AG08395 (cell line): ENCODE results near the gene AFF3.

ENCODE experiments used
- DNase-seq: peaks from one replicate; pipeline ENCODE4 v3.0.0; 2012; ENCODE audit warnings: mixed read lengths, low spot score

AFF3 gene

DNA sequence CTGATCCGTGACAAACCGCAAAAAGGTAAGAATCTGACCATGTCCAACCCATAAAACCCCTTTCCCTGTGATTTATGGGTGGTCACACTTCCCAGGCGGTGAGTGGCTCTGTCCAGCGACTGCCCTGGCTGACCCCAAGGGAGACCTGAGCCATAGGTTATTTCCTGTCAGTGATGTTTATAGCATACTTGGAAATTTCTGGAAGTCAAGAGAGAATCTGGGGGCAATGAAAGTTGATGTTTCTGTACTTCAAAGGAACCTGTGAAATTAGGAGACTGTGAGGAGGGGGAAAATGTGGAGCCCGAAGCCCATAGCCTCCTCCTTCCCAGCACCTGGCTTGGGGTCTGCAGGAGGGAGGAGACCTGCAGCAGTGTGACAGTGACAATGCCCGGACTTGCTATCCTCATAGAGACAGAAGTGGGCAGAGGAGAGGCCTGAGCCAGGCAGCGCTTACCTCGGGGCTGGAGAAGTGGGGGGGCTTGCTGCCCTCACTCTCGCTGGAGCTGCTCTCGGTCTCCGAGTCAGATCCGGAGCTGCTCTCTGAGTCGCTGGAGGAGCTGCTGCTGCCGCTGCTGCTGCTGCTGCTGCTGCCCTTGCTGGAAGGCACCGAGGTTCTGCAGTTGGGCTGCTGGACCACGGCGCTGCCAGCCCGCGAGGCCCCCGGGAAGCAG lies 541.3 kb downstream of the AFF3 start:
- peak; percentile 36 for DNase-seq

DNA sequence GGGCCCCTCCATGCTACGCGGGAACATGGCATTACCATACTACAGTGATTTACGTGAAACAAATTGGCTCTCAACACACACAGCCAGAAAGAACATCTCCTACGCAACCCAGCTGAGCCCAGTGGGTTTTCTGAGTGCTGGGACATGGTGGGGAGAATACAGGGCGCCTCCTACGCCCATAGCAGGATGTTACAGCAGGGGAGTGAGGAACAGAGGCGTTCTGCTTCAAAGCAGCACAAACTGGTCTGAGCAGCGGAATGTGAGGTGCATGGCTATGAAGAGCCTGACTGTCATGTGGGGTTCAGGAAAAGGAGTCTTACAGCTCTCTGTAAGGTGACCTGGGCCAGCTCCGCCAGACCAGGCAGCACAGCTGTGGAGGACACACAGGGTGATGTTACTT lies 543.9 kb downstream of the AFF3 start:
- DNase-seq, result no peak

GRCh38 chr2:99597616-99598015 lies 544.8 kb downstream of the AFF3 start:
- DNase-seq, result peak; percentile 68

- no peak for DNase-seq
These were observed 547.0 kb downstream of the AFF3 start for GRCh38 chr2:99595373-99595772.

DNA sequence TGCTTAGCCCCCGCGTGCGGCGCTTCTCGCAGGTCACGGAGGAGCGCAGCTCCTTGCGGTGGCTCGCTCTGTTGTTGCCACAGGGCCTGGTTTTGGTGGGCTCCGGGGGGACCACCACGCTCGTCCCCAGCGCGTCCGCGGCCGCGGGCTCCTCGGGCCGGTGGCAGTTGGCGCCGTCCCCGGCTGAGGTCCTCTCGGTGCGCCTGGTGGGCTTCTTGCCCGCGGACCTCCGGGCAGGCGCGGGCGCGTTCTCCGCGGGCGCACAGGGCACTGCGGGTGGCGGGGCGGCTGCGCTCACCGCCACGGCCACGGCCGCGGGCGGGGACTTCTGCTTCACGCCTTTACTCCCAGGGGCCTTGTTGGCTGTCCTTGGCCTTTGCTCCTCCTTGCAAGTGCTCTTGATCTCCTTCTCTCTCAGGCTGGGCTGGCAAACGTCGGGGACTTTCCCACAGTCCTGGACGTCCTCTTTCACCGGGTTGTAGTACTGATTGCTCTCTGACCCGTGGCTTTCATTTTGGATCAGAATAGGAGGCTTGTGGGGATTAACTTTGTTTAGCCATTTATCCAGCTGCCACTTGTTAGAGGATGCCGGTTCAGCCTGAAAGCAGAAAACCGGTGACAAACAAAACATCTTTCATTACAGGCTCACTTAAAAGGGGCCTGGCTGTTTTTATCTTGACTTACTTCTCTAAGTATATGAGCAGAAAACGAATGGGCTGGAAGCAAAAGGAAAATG lies 548.5 kb downstream of the AFF3 start:
- DNase-seq, result no peak

GRCh38 chr2:99576775-99577174 lies 565.6 kb downstream of the AFF3 start:
- no peak for DNase-seq

GRCh38 chr2:99573634-99574251 lies 568.6 kb downstream of the AFF3 start:
- DNase-seq, result no peak

GRCh38 chr2:99572373-99573164 lies 569.8 kb downstream of the AFF3 start:
- no peak for DNase-seq

DNA sequence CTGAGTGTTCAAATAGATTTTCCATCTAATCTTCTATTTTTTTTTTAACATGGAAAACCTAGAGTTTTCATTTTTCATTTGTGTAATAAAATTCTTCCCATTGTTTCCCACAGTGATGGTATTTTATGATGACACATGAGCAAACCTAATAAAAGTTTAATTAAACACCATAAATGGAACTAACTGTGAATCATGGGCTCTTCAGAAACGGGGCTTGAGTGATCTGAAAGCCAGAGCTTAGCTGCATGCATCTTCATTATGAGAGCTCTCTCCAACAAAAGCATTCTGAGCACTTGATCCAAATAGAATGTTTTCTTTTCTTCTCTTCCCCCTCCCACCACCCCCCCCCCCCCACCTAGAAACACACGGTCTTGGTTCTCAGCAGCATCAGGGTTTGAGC lies 570.4 kb downstream of the AFF3 start:
- peak; percentile 21 for DNase-seq

DNA sequence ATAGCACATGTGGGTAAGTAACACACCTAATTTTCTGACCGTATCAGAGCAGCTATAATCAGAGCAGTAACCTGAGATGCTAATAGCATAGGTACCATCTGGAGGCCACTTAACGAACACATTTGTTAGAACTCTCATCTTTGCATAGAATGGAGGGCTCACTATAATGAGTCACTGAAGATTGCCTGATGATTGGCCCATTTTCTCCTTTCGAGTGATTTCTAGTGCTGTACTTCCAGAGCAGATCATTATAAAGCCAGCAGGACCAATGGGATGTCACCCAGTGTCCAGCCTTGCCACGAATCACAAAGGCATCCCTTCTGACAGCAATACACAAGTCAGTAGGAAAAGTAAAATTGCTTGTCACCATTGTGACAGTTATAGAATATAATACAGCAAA lies 570.9 kb downstream of the AFF3 start:
- no peak for DNase-seq

DNA sequence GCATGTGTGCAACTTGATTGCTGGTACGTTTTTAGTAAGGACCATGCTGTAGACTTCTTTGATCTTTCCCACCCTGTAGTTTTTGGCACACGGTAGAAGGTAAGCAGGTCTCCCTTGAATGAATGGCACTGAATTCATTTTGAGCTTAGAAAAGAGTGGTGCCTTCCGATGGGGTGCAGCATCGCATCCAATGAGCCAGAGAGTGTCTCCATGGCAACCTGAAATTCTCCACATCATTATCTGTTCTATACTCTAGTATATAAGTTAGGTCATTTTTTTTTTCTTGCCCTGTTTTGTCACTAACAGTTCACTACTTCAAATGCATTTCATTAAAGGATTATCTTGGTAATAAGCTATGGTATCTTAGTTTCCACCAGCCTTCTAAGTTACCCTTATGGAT lies 571.4 kb downstream of the AFF3 start:
- no peak for DNase-seq

DNA sequence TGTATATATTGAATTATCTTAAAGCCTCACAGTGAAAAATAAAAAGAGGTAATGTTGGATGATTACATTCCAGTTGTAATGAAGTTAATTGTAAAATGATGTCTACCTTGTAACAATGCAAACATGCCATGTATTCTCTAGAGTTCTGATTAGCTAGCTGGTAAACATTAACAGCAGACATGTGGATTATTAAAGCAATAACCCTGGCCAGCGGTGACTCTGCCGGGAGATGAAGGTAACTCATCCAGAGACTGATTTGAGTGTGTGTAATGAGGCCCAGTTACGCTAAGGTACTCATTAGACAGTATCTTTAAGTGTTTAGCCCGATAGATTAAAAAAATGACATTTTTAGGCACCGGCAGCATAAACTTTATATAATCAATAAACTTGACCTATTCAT lies 573.0 kb downstream of the AFF3 start:
- no peak for DNase-seq

- DNase-seq, result no peak
These were observed 577.2 kb downstream of the AFF3 start for GRCh38 chr2:99565227-99565626.

GRCh38 chr2:99562516-99562915 lies 579.9 kb downstream of the AFF3 start:
- DNase-seq, result peak; percentile 21

DNA sequence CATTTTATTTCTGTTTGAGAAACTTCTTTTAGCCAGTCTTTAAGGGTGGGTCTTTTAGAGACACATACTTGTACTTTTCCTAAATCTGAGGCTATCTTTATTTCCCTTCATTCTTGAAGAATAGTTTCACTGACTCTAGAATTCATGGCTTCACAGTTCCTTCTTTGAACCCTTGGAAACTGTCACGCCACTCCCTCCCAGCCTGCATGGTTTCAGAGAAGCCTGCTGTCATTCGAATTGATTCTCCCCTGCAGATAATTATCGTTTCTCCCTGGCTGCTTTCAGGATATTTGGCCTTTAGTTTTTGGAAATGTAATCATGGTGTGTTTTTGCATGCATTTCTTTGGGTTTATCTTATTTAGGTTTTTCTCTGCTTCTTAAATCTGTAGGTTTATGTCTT lies 580.6 kb downstream of the AFF3 start:
- no peak for DNase-seq

DNA sequence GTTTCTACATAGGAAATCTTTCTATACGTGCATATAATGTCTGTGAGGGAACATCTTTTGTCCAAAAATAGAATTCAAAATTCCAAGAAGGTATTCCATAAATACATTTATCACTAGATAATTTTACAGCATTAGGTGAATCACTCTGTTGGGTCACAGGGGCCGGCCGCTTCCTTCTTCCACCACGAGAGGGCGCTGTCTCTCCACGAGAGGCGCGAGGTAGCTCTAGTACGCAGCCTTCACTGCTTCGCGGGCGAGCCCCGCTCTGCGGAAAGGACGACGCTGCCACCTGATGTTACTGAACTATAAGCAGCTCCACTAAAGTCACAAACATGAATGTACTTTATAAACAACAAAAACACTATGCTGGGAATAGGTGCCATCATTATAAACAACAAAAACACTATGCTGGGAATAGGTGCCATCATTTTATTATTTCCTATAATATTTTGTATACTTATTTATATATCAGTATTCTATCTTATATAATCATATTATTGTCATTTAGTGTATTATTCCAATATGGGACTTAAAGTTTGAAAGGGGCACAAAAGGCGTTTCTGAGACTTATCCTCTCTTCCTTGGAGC lies 583.2 kb downstream of the AFF3 start:
- DNase-seq, result peak; percentile 85

DNA sequence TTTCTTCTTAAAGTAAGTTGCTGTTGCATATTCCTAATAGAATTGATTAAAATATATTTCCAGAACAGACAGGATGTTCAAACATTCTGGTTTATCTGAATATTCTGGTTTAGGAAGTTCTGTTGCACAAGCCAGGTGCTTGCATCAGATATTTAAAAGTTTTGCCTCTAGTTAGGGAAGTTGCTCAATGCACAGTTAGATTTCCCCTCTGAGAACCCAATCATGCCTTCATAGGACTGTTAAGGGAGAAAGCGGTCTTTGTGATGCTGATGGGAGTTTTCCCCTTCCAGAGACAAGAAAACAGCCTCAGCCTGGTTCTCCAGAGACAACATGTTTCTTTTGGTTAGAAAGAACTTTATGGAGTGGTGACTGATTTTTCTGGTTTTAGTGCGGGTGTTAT lies 587.0 kb downstream of the AFF3 start:
- DNase-seq, result no peak

DNA sequence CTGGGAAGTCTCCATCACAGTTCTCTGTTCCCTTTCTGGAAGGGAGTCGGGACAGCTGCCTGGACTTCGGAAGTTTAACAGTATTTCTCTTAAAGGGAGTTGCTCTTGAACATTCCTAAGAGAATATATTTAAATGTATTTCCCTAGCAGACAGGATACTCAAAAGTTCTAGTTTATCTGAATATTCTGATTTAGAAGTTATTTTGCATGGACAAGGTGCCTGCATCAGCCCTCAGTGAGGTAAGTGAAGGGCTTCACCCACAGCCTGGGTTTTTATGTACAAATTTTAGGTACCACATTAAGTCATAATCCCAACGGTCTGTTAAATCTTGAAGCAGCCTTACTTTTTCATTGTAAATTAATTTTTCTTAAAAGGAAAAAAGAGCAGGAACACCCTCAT lies 587.5 kb downstream of the AFF3 start:
- no peak for DNase-seq

DNA sequence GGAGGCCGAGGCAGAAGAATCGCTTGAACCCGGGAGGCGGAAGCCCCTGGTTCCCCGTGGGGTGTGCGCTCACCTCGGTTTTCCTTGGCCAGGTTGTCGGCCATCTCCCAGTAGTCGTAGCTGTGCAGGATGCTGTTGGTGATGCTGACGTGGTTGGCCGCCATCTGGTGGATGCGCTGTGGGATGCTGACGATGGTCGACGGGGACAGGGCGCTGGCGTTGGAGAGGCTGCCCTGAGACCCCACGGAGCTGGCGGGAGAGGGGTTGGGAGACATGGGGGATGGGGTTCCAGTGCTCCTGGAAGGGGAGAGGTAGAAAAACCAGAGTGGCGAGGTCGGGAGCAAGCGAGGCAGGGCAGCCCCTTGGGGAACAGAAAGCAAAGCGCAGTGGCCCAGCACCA lies 588.2 kb downstream of the AFF3 start:
- no peak for DNase-seq

- DNase-seq, result no peak
These were observed 589.9 kb downstream of the AFF3 start for GRCh38 chr2:99552529-99552928.

DNA sequence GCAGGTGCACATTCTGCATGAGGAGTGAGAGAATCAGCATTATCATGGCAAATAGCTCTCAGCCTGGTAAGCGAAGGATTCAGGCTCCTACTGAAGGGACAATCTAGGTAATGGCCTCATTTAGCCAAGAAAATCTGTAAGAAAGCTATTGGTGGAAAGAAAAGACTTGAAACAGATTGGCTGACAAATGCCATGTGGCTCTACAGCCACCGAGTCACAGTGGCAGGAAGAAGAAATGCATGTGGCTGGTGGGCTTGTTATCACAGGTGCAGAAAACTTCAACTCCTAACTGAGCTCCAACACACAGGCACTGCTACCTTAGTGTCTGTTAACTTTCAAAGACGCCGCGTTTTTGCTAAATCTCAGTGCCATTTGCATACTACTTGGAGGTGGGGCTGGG lies 592.0 kb downstream of the AFF3 start:
- DNase-seq, result no peak

GRCh38 chr2:99545604-99546003 lies 596.8 kb downstream of the AFF3 start:
- DNase-seq, result no peak
